ENCODE data around the gene CEMIP2. TPM values are rescaled to one million over a fixed set of nuclear protein-coding genes. Genes with fewer than 3 reads are reported as not detected.
A peak's percentile ranks its signal among the peaks of the same experiment; 100 is the strongest.

CEMIP2 gene
- total and polyA plus RNA-seq, 10 of the 15 experiments (the other 5 are each of a cell fraction or from before 2014, with no cell fraction given): 0.50 to 19.2 (median 1.2) TPM

DNA sequence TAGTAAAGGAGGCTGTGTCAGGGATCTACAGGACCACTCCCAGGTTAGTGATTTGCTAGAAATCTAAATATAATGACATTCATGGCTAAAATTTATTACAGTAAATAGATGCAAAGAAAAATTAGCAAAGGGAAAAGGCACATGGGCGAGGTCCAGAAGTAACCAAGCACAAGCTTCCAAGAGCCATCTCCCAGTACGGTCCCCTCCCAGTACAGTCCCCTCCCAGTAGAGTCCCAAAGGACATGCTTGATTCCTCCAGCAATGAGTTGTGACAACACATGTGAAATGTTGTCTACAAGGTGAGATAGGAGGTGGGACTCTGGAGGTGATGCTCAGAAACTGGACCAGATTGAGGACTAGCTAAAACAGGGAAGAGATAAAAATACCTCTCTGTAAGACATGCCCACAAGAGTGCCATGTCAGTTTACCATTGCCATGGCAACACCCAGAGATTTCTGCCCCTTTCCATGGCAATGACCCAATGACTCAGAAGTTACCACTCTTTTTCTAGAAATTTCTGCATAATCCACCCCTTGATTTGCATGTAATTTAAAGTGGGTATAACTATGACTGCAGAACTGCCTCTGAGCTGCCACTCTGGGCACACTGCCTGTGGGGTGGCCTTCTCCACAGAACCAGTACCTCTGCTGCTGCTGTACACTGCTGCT lies 27.9 kb upstream of the CEMIP2 start:
- H3K79me2 ChIP-seq (ENCODE audit: control insufficient read depth, insufficient read depth, low read length): no peaks in the 10 kb centered on the region
- H3K36me3 ChIP-seq (ENCODE audit: control insufficient read depth in 2 of 2, insufficient read depth in 2 of 2, low read length in 1 of 2): no peaks in the 10 kb centered on the region
- peak overlapping the region; percentile 26; the same call in 1 of the 2 replicates for H3K27ac ChIP-seq (ENCODE audit: control insufficient read depth, insufficient read depth)
- DNase-seq (ENCODE audit: low read depth, low spot score) (peak; percentile 31), ATAC-seq (peak; percentile 37), FAIRE-seq (no peak)
- WGBS (ENCODE audit: insufficient coverage, insufficient replicate concordance, low lambda C conversion rate, missing lambda C conversion rate): 49% methylated on average over 2 of the region's 2 CpGs
- H3K27me3 ChIP-seq (replicated peaks in 1 of 2; ENCODE audit: control insufficient read depth in 2 of 2, insufficient read depth in 2 of 2, low read length in 1 of 2): no peaks in the 10 kb centered on the region
- in situ Hi-C loops (cut with MboI): no loop called here
- ChIA-PET CTCF (interaction anchor here (0.6 to 6.4 kb wide), 4 partner anchors 9 to 104 kb away, joined by 3 to 46 read pairs (median 8); no protein-coding TSS in a partner anchor), RAD21 (ENCODE audit: unreplicated experiment) (interaction anchor here (1.0 to 1.7 kb wide), 2 partner anchors 13 to 14 kb away, joined by 3 to 4 read pairs; no protein-coding TSS in a partner anchor), SMC1A (ENCODE audit: uncharacterized antibody, unreplicated experiment) (interaction anchor here (1.3 to 7.6 kb wide), 5 partner anchors 9 to 229 kb away, joined by 3 to 61 read pairs (median 7); no protein-coding TSS in a partner anchor), POLR2A (interaction anchor here (0.6 kb wide), 1 partner anchor 147 kb away, joined by 4 read pairs; no protein-coding TSS in a partner anchor)
- no peak overlapping the region for H3K4me3 ChIP-seq
- no TSS peak for BruUV-seq (replicated peaks)
- intact Hi-C loops (cut with micrococcal nuclease; ENCODE audit: unreplicated experiment): no loop called here
- TF ChIP-seq POU2F2 (IDR thresholded peaks at IDR 0.05; ENCODE audit: borderline replicate concordance, low read depth, low read length): 0 out of 3 replicates have a peak, but pooled peaks have one; percentile 27
- TF ChIP-seq, protein P1, sequence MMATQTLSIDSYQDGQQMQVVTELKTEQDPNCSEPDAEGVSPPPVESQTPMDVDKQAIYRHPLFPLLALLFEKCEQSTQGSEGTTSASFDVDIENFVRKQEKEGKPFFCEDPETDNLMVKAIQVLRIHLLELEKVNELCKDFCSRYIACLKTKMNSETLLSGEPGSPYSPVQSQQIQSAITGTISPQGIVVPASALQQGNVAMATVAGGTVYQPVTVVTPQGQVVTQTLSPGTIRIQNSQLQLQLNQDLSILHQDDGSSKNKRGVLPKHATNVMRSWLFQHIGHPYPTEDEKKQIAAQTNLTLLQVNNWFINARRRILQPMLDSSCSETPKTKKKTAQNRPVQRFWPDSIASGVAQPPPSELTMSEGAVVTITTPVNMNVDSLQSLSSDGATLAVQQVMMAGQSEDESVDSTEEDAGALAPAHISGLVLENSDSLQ (IDR thresholded peaks at IDR 0.05): peak; percentile 72
- TF ChIP-seq, protein P2, sequence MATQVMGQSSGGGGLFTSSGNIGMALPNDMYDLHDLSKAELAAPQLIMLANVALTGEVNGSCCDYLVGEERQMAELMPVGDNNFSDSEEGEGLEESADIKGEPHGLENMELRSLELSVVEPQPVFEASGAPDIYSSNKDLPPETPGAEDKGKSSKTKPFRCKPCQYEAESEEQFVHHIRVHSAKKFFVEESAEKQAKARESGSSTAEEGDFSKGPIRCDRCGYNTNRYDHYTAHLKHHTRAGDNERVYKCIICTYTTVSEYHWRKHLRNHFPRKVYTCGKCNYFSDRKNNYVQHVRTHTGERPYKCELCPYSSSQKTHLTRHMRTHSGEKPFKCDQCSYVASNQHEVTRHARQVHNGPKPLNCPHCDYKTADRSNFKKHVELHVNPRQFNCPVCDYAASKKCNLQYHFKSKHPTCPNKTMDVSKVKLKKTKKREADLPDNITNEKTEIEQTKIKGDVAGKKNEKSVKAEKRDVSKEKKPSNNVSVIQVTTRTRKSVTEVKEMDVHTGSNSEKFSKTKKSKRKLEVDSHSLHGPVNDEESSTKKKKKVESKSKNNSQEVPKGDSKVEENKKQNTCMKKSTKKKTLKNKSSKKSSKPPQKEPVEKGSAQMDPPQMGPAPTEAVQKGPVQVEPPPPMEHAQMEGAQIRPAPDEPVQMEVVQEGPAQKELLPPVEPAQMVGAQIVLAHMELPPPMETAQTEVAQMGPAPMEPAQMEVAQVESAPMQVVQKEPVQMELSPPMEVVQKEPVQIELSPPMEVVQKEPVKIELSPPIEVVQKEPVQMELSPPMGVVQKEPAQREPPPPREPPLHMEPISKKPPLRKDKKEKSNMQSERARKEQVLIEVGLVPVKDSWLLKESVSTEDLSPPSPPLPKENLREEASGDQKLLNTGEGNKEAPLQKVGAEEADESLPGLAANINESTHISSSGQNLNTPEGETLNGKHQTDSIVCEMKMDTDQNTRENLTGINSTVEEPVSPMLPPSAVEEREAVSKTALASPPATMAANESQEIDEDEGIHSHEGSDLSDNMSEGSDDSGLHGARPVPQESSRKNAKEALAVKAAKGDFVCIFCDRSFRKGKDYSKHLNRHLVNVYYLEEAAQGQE (IDR thresholded peaks at IDR 0.05; ENCODE audit: low read depth, low read length): no peak
- H2AFZ ChIP-seq (ENCODE audit: control insufficient read depth, low read depth, low read length): no peak overlapping the region
- H4K20me1 ChIP-seq (ENCODE audit: control insufficient read depth, insufficient read depth): no peaks in the 10 kb centered on the region
- H3K9ac ChIP-seq (ENCODE audit: control insufficient read depth, insufficient read depth, low read length): no peak overlapping the region
- peaks cover 1% of the 10 kb centered on the region; the same call in 1 of the 3 replicates for H3K9me3 ChIP-seq (replicated peaks; ENCODE audit: control insufficient read depth, insufficient read depth, low read length)
- peaks cover 32% of the 10 kb centered on the region for H3K4me1 ChIP-seq (ENCODE audit: control insufficient read depth, insufficient read depth, low read length)
- H3K4me2 ChIP-seq (ENCODE audit: control insufficient read depth, insufficient read depth): no peak overlapping the region

All from GM12878 (cell line).